K562 (cell line): ENCODE measurements around the gene OSGEP. TPM values are rescaled to one million over a fixed set of nuclear protein-coding genes. Genes with fewer than 3 reads are reported as not detected.

Source experiments
- ARHGAP35 ChIP-seq: fragments of 450-650 bp; IDR thresholded peaks from 2 replicates; pipeline ENCODE4 v1.6.1; 2018; ENCODE audit not compliant: partially characterized antibody
- BACH1 ChIP-seq: fragments of 200-800 bp; sonication (Bioruptor generic); IDR thresholded peaks from 2 replicates; pipeline ENCODE4 v1.6.1; 2016; ENCODE audit warnings: missing genetic modification characterization, missing compliant biosample characterization
- ESRRB ChIP-seq: fragments of 250-450 bp; sonication (Bioruptor Pico); IDR thresholded peaks from 2 replicates; pipeline ENCODE4 v1.5.0; 2020; ENCODE audit warnings: mild to moderate bottlenecking, moderate library complexity, borderline replicate concordance
- LARP7 ChIP-seq: fragments of 450-650 bp; IDR thresholded peaks from 2 replicates; pipeline ENCODE4 v1.6.1; 2016
- NBN ChIP-seq: fragments of 450-650 bp; IDR thresholded peaks from 2 replicates; pipeline ENCODE4 v1.6.1; 2016; ENCODE audit warnings: low read depth, mild to moderate bottlenecking
- PTTG1 ChIP-seq: fragments of 450-650 bp; IDR thresholded peaks from 2 replicates; pipeline ENCODE4 v1.6.1; 2016; ENCODE audit warnings: low read depth, mild to moderate bottlenecking, missing genetic modification characterization, missing compliant biosample characterization
- RFX5 ChIP-seq: IDR thresholded peaks from 2 replicates; pipeline ENCODE4 v1.6.1; 2011; ENCODE audit warnings: low read depth, mild to moderate bottlenecking, improper control_type of control experiment, low read length
- RHOXF2B ChIP-seq: fragments of 250-450 bp; sonication (Bioruptor Pico); conservative IDR thresholded peaks from 2 replicates; pipeline ENCODE4 v1.5.1; 2021
- SPI1 ChIP-seq: IDR thresholded peaks from 2 replicates; pipeline ENCODE4 v1.6.1; 2011; ENCODE audit warnings: low read depth, low read length, control low read depth, borderline replicate concordance
- TAF9B ChIP-seq: fragments of 450-650 bp; IDR thresholded peaks from 2 replicates; pipeline ENCODE4 v1.6.1; 2018; ENCODE audit warnings: mild to moderate bottlenecking; ENCODE audit not compliant: partially characterized antibody
- ZNF57 ChIP-seq: fragments of 450-650 bp; formaldehyde crosslinking; IDR thresholded peaks from 2 replicates; pipeline ENCODE4 v1.4.0; 2020; ENCODE audit warnings: mild to moderate bottlenecking, moderate library complexity
- polyA plus RNA-seq, 8 experiments: library from polyadenylated mRNA; depleted of rRNA in 4 of 8; stranded (reverse) in 5 of 8; unstranded in 3 of 8; fragments of >200 nt; fragmentation: Nextera tagmentation in 2 of 8; fragmentation: Illumina TruSeq in 1 of 8; extraction: Ambion mirVana in 2 of 8; extraction: Trizol in 1 of 8; gene quantifications; 2 replicates each; pipeline versions ENCODE4 v1.2.1 to v1.2.3, GENCODE V29; 2011 to 2014; ENCODE audit warnings: inconsistent platforms in 1 of 8, missing spikeins in 1 of 8
- total RNA-seq, 7 experiments: library from RNA; depleted of rRNA in 6 of 7; stranded (reverse); fragments of >200 nt in 6 of 7; fragmentation: Illumina TruSeq in 2 of 7; extraction: Trizol in 2 of 7; gene quantifications; 2 replicates each; pipeline versions ENCODE4 v1.2.1 to v1.2.3, GENCODE V29; 2011 to 2021; ENCODE audit warnings: low replicate concordance in 1 of 7
- TF ChIP-seq, protein P1 (sequence below): sonication (generic); formaldehyde crosslinking; IDR thresholded peaks from 2 replicates; pipeline ENCODE4 v1.8.0; 2022; ENCODE audit warnings: missing genetic modification reagents, mild to moderate bottlenecking, moderate library complexity, borderline replicate concordance
- TF ChIP-seq, protein P2 (sequence below): fragments of 200-800 bp; sonication (Bioruptor generic); IDR thresholded peaks from 2 replicates; pipeline ENCODE4 v1.6.1; 2017; ENCODE audit warnings: missing genetic modification characterization, missing compliant biosample characterization
- TF ChIP-seq, protein P3 (sequence below): sonication (generic); formaldehyde crosslinking; IDR thresholded peaks from 2 replicates; pipeline ENCODE4 v1.9.0; 2022; ENCODE audit warnings: mild to moderate bottlenecking, missing genetic modification reagents
- TF ChIP-seq, protein P4 (sequence below): sonication (generic); formaldehyde crosslinking; IDR thresholded peaks from 2 replicates; pipeline ENCODE4 v1.8.1; 2022; ENCODE audit warnings: missing genetic modification reagents
- TF ChIP-seq, protein P5 (sequence below): fragments of 450-650 bp; IDR thresholded peaks from 2 replicates; pipeline ENCODE4 v1.6.1; 2016; ENCODE audit warnings: borderline replicate concordance
- TF ChIP-seq, protein P6 (sequence below), 2 experiments: fragments of 450-650 bp in 1 of 2; IDR thresholded peaks; 2 replicates each; pipeline ENCODE4 v1.6.1; 2011 to 2017; ENCODE audit warnings: low read depth in 2 of 2, antibody characterized with exemption in 1 of 2, borderline replicate concordance in 1 of 2, low read length in 1 of 2, mild to moderate bottlenecking in 1 of 2, mixed read lengths in 1 of 2; ENCODE audit not compliant: control insufficient read depth in 1 of 2

The OSGEP gene
- total and polyA plus RNA-seq, 9 of the 15 experiments (the other 6 are each of a cell fraction or from before 2014, with no cell fraction given): 32.1 to 59.2 (median 44.1) TPM

DNA sequence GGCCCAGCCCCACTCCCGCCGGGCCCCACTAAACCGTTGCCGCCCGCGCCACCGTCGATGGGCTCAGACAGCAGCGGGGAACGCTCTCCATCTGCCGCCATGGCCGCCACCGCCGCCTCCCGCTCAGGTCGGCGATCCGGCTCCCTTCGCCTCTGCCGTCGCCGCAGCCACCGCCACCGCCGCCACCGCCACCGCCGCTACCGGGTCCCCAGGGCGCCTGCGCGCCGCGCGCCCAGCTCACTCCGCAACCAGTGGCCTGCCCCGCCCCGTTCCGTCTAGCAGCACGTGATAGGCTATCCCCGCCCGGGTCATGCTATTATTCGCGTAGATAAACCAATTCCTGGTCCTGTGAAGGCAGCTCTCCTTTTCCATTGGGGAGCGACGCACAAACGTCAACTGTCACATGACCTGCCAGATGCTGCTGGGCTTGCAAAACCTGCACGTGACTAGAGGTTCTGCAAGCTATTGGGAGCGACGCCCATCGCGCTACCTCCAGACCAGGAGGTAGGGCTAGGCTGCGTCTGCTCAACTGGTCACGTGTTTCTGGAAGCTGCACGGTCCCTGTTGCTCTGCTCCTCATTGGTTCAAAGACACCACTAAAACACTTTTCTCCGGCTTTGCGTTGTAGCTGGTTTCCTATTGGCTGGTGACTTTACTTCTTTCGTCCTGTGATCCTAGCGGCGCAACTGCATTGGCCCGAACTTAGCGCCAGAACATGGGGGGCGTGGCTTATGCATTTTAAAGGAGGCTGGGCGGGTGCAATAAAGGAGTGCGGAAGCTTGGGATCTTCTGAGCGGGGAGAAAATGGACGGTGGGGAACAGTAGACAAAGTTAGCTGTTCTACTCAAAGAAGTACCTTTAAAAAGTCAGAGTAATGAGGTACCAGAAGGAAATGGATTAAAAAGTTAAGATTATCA, 6.9 kb upstream of the OSGEP start, which contains the start of gene PIP4P1 (continued):
- TF ChIP-seq, protein P1, sequence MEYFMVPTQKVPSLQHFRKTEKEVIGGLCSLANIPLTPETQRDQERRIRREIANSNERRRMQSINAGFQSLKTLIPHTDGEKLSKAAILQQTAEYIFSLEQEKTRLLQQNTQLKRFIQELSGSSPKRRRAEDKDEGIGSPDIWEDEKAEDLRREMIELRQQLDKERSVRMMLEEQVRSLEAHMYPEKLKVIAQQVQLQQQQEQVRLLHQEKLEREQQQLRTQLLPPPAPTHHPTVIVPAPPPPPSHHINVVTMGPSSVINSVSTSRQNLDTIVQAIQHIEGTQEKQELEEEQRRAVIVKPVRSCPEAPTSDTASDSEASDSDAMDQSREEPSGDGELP: peak; percentile 96
- no peak for TF ChIP-seq ZNF57
- TF ChIP-seq, protein P2, sequence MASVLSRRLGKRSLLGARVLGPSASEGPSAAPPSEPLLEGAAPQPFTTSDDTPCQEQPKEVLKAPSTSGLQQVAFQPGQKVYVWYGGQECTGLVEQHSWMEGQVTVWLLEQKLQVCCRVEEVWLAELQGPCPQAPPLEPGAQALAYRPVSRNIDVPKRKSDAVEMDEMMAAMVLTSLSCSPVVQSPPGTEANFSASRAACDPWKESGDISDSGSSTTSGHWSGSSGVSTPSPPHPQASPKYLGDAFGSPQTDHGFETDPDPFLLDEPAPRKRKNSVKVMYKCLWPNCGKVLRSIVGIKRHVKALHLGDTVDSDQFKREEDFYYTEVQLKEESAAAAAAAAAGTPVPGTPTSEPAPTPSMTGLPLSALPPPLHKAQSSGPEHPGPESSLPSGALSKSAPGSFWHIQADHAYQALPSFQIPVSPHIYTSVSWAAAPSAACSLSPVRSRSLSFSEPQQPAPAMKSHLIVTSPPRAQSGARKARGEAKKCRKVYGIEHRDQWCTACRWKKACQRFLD: peak; percentile 62; the same call in 1 of the 2 replicates
- TF ChIP-seq, protein P3, sequence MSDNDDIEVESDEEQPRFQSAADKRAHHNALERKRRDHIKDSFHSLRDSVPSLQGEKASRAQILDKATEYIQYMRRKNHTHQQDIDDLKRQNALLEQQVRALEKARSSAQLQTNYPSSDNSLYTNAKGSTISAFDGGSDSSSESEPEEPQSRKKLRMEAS (CRISPR knock-in tag): peak; percentile 96
- TF ChIP-seq RFX5: 0 out of 2 replicates have a peak, but pooled peaks have one; percentile 40
- TF ChIP-seq, protein P4, sequence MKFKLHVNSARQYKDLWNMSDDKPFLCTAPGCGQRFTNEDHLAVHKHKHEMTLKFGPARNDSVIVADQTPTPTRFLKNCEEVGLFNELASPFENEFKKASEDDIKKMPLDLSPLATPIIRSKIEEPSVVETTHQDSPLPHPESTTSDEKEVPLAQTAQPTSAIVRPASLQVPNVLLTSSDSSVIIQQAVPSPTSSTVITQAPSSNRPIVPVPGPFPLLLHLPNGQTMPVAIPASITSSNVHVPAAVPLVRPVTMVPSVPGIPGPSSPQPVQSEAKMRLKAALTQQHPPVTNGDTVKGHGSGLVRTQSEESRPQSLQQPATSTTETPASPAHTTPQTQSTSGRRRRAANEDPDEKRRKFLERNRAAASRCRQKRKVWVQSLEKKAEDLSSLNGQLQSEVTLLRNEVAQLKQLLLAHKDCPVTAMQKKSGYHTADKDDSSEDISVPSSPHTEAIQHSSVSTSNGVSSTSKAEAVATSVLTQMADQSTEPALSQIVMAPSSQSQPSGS (CRISPR knock-in tag): no peak
- TF ChIP-seq, protein P5, sequence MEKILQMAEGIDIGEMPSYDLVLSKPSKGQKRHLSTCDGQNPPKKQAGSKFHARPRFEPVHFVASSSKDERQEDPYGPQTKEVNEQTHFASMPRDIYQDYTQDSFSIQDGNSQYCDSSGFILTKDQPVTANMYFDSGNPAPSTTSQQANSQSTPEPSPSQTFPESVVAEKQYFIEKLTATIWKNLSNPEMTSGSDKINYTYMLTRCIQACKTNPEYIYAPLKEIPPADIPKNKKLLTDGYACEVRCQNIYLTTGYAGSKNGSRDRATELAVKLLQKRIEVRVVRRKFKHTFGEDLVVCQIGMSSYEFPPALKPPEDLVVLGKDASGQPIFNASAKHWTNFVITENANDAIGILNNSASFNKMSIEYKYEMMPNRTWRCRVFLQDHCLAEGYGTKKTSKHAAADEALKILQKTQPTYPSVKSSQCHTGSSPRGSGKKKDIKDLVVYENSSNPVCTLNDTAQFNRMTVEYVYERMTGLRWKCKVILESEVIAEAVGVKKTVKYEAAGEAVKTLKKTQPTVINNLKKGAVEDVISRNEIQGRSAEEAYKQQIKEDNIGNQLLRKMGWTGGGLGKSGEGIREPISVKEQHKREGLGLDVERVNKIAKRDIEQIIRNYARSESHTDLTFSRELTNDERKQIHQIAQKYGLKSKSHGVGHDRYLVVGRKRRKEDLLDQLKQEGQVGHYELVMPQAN: peak; percentile 76; the same call in 1 of the 2 replicates
- TF ChIP-seq TAF9B: peak; percentile 45
- TF ChIP-seq BACH1 (tag): peak; percentile 81
- TF ChIP-seq ESRRB (CRISPR knock-in tag): no peak
- TF ChIP-seq LARP7: no peak
- no peak for TF ChIP-seq RHOXF2B (CRISPR knock-in tag)
- TF ChIP-seq NBN: no peak
- TF ChIP-seq ARHGAP35: no peak
- no peak for TF ChIP-seq SPI1
- TF ChIP-seq PTTG1 (tag): no peak
- TF ChIP-seq, protein P6, sequence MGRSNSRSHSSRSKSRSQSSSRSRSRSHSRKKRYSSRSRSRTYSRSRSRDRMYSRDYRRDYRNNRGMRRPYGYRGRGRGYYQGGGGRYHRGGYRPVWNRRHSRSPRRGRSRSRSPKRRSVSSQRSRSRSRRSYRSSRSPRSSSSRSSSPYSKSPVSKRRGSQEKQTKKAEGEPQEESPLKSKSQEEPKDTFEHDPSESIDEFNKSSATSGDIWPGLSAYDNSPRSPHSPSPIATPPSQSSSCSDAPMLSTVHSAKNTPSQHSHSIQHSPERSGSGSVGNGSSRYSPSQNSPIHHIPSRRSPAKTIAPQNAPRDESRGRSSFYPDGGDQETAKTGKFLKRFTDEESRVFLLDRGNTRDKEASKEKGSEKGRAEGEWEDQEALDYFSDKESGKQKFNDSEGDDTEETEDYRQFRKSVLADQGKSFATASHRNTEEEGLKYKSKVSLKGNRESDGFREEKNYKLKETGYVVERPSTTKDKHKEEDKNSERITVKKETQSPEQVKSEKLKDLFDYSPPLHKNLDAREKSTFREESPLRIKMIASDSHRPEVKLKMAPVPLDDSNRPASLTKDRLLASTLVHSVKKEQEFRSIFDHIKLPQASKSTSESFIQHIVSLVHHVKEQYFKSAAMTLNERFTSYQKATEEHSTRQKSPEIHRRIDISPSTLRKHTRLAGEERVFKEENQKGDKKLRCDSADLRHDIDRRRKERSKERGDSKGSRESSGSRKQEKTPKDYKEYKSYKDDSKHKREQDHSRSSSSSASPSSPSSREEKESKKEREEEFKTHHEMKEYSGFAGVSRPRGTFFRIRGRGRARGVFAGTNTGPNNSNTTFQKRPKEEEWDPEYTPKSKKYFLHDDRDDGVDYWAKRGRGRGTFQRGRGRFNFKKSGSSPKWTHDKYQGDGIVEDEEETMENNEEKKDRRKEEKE (IDR thresholded peaks at IDR 0.05; ENCODE audit: borderline replicate concordance in 1 of 2, control insufficient read depth in 1 of 2, low read depth in 2 of 2, low read length in 1 of 2): no peak
